8988T (cell line): ENCODE results near the gene SRSF6.
"Not testable (repeated sequence)": the region's sequence is repeated elsewhere in the genome, so short reads cannot be mapped to it uniquely, and the experiment has no call there.

Experiments
- DNase-seq: peaks from one replicate; pipeline ENCODE4 v3.0.0; 2011

Gene SRSF6

GRCh38 chr20:43450841-43451799 is 6.6 kb upstream of the SRSF6 start:
- DNase-seq = no peak

- DNase-seq = no peak
Observed at GRCh38 chr20:43452404-43453126, 5.1 kb upstream of the SRSF6 start.

- DNase-seq = not testable (repeated sequence)
Observed at GRCh38 chr20:43456252-43456651, 1.4 kb upstream of the SRSF6 start.

- DNase-seq = peak; percentile 82
Observed at GRCh38 chr20:43456809-43457639, 672 bp upstream of the SRSF6 start.

GRCh38 chr20:43458422-43458924 is 777 bp downstream of the SRSF6 start:
- no peak for DNase-seq

GRCh38 chr20:43459022-43459942 is 1.6 kb downstream of the SRSF6 start:
- no peak for DNase-seq

GRCh38 chr20:43460172-43460829 is 2.6 kb downstream of the SRSF6 start:
- no peak for DNase-seq

GRCh38 chr20:43460830-43461200 is 3.1 kb downstream of the SRSF6 start:
- no peak for DNase-seq

- no peak for DNase-seq
Observed at GRCh38 chr20:43461894-43462659, 4.4 kb downstream of the SRSF6 start.

- no peak for DNase-seq
Observed at GRCh38 chr20:43462660-43463526, 5.2 kb downstream of the SRSF6 start.

- no peak for DNase-seq
Observed at GRCh38 chr20:43463527-43464218, 6.0 kb downstream of the SRSF6 start.

- no peak for DNase-seq
Observed at GRCh38 chr20:43464219-43464790, 6.6 kb downstream of the SRSF6 start.

GRCh38 chr20:43465625-43465943 is 7.9 kb downstream of the SRSF6 start:
- DNase-seq = no peak

- no peak for DNase-seq
Observed at GRCh38 chr20:43467589-43467988, 9.9 kb downstream of the SRSF6 start.

- DNase-seq = no peak
Observed at GRCh38 chr20:43472671-43473380, 15.1 kb downstream of the SRSF6 start.

- no peak for DNase-seq
Observed at GRCh38 chr20:43473381-43473704, 15.6 kb downstream of the SRSF6 start.

GRCh38 chr20:43477193-43477592 is 19.5 kb downstream of the SRSF6 start:
- DNase-seq = no peak

- DNase-seq = no peak
Observed at GRCh38 chr20:43477619-43478018, 19.9 kb downstream of the SRSF6 start.
